Activated T-helper 17 cell treated with anti-CD3 and anti-CD28 coated beads, Interleukin-2, amount 50 U/mL, for 72 hours (primary cell): Measurements from ENCODE around the gene SLX4IP. TPM values are rescaled to one million over a fixed set of nuclear protein-coding genes. Genes with fewer than 3 reads are reported as not detected.
"Not testable (repeated sequence)": the region's sequence is repeated elsewhere in the genome, so short reads cannot be mapped to it uniquely, and the experiment has no call there.

ENCODE experiments used
- ATAC-seq: fragments of 150-1000 bp; cut with Tn5 transposase; replicated peaks from 2 replicates; pipeline ENCODE4 v1.10.0; 2021; ENCODE audit warnings: mild to moderate bottlenecking, moderate library complexity
- H3K27ac Mint-ChIP-seq: one replicate; pipeline ENCODE4 v1.8.0; 2022; ENCODE audit warnings: mixed read lengths
- H3K27me3 Mint-ChIP-seq: one replicate; pipeline ENCODE4 v1.8.0; 2022; ENCODE audit warnings: mixed read lengths
- H3K36me3 Mint-ChIP-seq: one replicate; pipeline ENCODE4 v1.8.0; 2022; ENCODE audit warnings: low read depth, mild to moderate bottlenecking, mixed read lengths
- H3K4me1 Mint-ChIP-seq: one replicate; pipeline ENCODE4 v1.8.0; 2022; ENCODE audit warnings: mixed read lengths
- H3K4me3 Mint-ChIP-seq: one replicate; pipeline ENCODE4 v1.8.0; 2022; ENCODE audit warnings: mild to moderate bottlenecking, mixed read lengths
- H3K9me3 Mint-ChIP-seq: one replicate; pipeline ENCODE4 v1.8.0; 2022; ENCODE audit warnings: mixed read lengths
- total RNA-seq, 2 donors: library from RNA; stranded (reverse); gene quantifications; one replicate each; pipeline ENCODE4 v1.2.3, GENCODE V29; 2022

The SLX4IP gene
- total RNA-seq, 2 donors from 2014 or later = 3.9 to 4.0 TPM

- Mint-ChIP-seq H3K27ac (no peak overlapping the region), H3K9me3 (no peaks in the 10 kb centered on the region), H3K4me3 (no peak overlapping the region), H3K27me3 (no peaks in the 10 kb centered on the region), H3K36me3 (peaks cover 66% of the 10 kb centered on the region), H3K4me1 (peaks cover 6% of the 10 kb centered on the region)
- no peak for ATAC-seq
Observed at GRCh38 chr20:10415013-10415650, 20.0 kb upstream of the SLX4IP start.

- not testable (repeated sequence) for H3K9me3 Mint-ChIP-seq
Observed at GRCh38 chr20:10417218-10417617, 17.9 kb upstream of the SLX4IP start.

GRCh38 chr20:10419550-10420133 lies 15.5 kb upstream of the SLX4IP start:
- peaks cover 6% of the 10 kb centered on the region for H3K4me1 Mint-ChIP-seq
- no peak overlapping the region for H3K4me3 Mint-ChIP-seq
- no peaks in the 10 kb centered on the region for H3K27me3 Mint-ChIP-seq
- no peaks in the 10 kb centered on the region for H3K9me3 Mint-ChIP-seq
- no peak overlapping the region for H3K27ac Mint-ChIP-seq
- peaks cover 53% of the 10 kb centered on the region for H3K36me3 Mint-ChIP-seq
- no peak for ATAC-seq

More at GRCh38 chr20:10417218-10417617, 17.9 kb upstream of the SLX4IP start:
- H3K4me1 Mint-ChIP-seq, H3K27me3 Mint-ChIP-seq, H3K4me3 Mint-ChIP-seq, ATAC-seq: not testable (repeated sequence)
- H3K27ac Mint-ChIP-seq = peak overlapping the region; percentile 16
- H3K36me3 Mint-ChIP-seq = peaks cover 65% of the 10 kb centered on the region

GRCh38 chr20:10423735-10424134 lies 11.4 kb upstream of the SLX4IP start:
- Mint-ChIP-seq H3K4me3 (no peak overlapping the region), H3K27me3 (no peaks in the 10 kb centered on the region), H3K27ac (no peak overlapping the region), H3K36me3 (peaks cover 21% of the 10 kb centered on the region), H3K4me1 (peaks cover 5% of the 10 kb centered on the region), H3K9me3 (no peaks in the 10 kb centered on the region)
- ATAC-seq = no peak

- H3K36me3 Mint-ChIP-seq = peaks cover 5% of the 10 kb centered on the region
Observed at GRCh38 chr20:10427060-10427692, 7.9 kb upstream of the SLX4IP start.

GRCh38 chr20:10428008-10428407 lies 7.1 kb upstream of the SLX4IP start:
- H3K27me3 Mint-ChIP-seq = no peaks in the 10 kb centered on the region
- H3K4me1 Mint-ChIP-seq = peaks cover 31% of the 10 kb centered on the region
- peaks cover 5% of the 10 kb centered on the region for H3K36me3 Mint-ChIP-seq
- no peak overlapping the region for H3K4me3 Mint-ChIP-seq
- H3K9me3 Mint-ChIP-seq = no peaks in the 10 kb centered on the region
- no peak for ATAC-seq
- no peak overlapping the region for H3K27ac Mint-ChIP-seq

More at GRCh38 chr20:10427060-10427692, 7.9 kb upstream of the SLX4IP start:
- no peak for ATAC-seq
- no peak overlapping the region for H3K4me3 Mint-ChIP-seq
- peaks cover 28% of the 10 kb centered on the region for H3K4me1 Mint-ChIP-seq
- no peak overlapping the region for H3K27ac Mint-ChIP-seq
- no peaks in the 10 kb centered on the region for H3K27me3 Mint-ChIP-seq
- no peaks in the 10 kb centered on the region for H3K9me3 Mint-ChIP-seq

GRCh38 chr20:10429443-10429981 lies 5.6 kb upstream of the SLX4IP start:
- Mint-ChIP-seq H3K27ac (peak overlapping the region; percentile 29), H3K27me3 (no peaks in the 10 kb centered on the region), H3K4me1 (peaks cover 36% of the 10 kb centered on the region), H3K4me3 (peak overlapping the region; percentile 54), H3K36me3 (peaks cover 3% of the 10 kb centered on the region), H3K9me3 (no peaks in the 10 kb centered on the region)
- no peak for ATAC-seq

- Mint-ChIP-seq H3K27ac (peak overlapping the region; percentile 29), H3K36me3 (no peaks in the 10 kb centered on the region), H3K27me3 (no peaks in the 10 kb centered on the region), H3K9me3 (no peaks in the 10 kb centered on the region), H3K4me1 (peaks cover 36% of the 10 kb centered on the region), H3K4me3 (peak overlapping the region; percentile 54)
- peak; percentile 70 for ATAC-seq
Observed at GRCh38 chr20:10430000-10430466, 5.1 kb upstream of the SLX4IP start.

- H3K4me3 Mint-ChIP-seq = peak overlapping the region; percentile 54
- no peaks in the 10 kb centered on the region for H3K9me3 Mint-ChIP-seq
- H3K36me3 Mint-ChIP-seq = no peaks in the 10 kb centered on the region
- no peak for ATAC-seq
- H3K4me1 Mint-ChIP-seq = peaks cover 36% of the 10 kb centered on the region
- H3K27me3 Mint-ChIP-seq = no peaks in the 10 kb centered on the region
- H3K27ac Mint-ChIP-seq = peak overlapping the region; percentile 29
Observed at GRCh38 chr20:10430704-10431103, 4.4 kb upstream of the SLX4IP start.

- no peaks in the 10 kb centered on the region for H3K27me3 Mint-ChIP-seq
- H3K36me3 Mint-ChIP-seq = no peaks in the 10 kb centered on the region
- no peaks in the 10 kb centered on the region for H3K9me3 Mint-ChIP-seq
- ATAC-seq = no peak
- peak overlapping the region; percentile 54 for H3K4me3 Mint-ChIP-seq
- peaks cover 38% of the 10 kb centered on the region for H3K4me1 Mint-ChIP-seq
- H3K27ac Mint-ChIP-seq = peak overlapping the region; percentile 44
Observed at GRCh38 chr20:10432079-10432478, 3.0 kb upstream of the SLX4IP start.

GRCh38 chr20:10433014-10433622 lies 2.0 kb upstream of the SLX4IP start:
- H3K4me3 Mint-ChIP-seq = peak overlapping the region; percentile 89
- H3K9me3 Mint-ChIP-seq = no peaks in the 10 kb centered on the region
- no peaks in the 10 kb centered on the region for H3K36me3 Mint-ChIP-seq
- ATAC-seq = no peak
- no peaks in the 10 kb centered on the region for H3K27me3 Mint-ChIP-seq
- peaks cover 39% of the 10 kb centered on the region for H3K4me1 Mint-ChIP-seq
- peak overlapping the region; percentile 93 for H3K27ac Mint-ChIP-seq

- H3K4me1 Mint-ChIP-seq = peaks cover 37% of the 10 kb centered on the region
- H3K36me3 Mint-ChIP-seq = no peaks in the 10 kb centered on the region
- peak within 1 kb of the TSS; percentile 93 for H3K27ac Mint-ChIP-seq
- H3K9me3 Mint-ChIP-seq = no peaks in the 10 kb centered on the region
- peak within 1 kb of the TSS; percentile 89 for H3K4me3 Mint-ChIP-seq
- H3K27me3 Mint-ChIP-seq = no peaks in the 10 kb centered on the region
- ATAC-seq = peak; percentile 66
Observed at GRCh38 chr20:10433623-10434466, 1.3 kb upstream of the SLX4IP start, which contains the start of gene MKKS. Gene MKKS (minus strand): TSS chr20:10434222. CDS start chr20:10413514, 20,708 bp downstream.

GRCh38 chr20:10434467-10434831 lies 656 bp upstream of the SLX4IP start:
- no peaks in the 10 kb centered on the region for H3K27me3 Mint-ChIP-seq
- H3K4me1 Mint-ChIP-seq = peaks cover 32% of the 10 kb centered on the region
- no peaks in the 10 kb centered on the region for H3K36me3 Mint-ChIP-seq
- peak overlapping the region; percentile 89 for H3K4me3 Mint-ChIP-seq
- ATAC-seq = peak; percentile 41
- H3K27ac Mint-ChIP-seq = peak overlapping the region; percentile 93
- no peaks in the 10 kb centered on the region for H3K9me3 Mint-ChIP-seq
